K562 (cell line): ENCODE measurements around the gene FCHSD1. TPM values are rescaled to one million over a fixed set of nuclear protein-coding genes. Genes with fewer than 3 reads are reported as not detected.

Source experiments
- ELK3 ChIP-seq: fragments of 450-650 bp; formaldehyde crosslinking; IDR thresholded peaks from 2 replicates; pipeline ENCODE4 v1.4.0; 2020; ENCODE audit warnings: mild to moderate bottlenecking
- FOXJ2 ChIP-seq: fragments of 200-800 bp; sonication (Bioruptor generic); IDR thresholded peaks from 2 replicates; pipeline ENCODE4 v1.6.1; 2016; ENCODE audit warnings: missing genetic modification characterization, missing compliant biosample characterization
- FOXM1 ChIP-seq, 2 experiments: fragments of 450-650 bp in 1 of 2; sonication (generic) in 1 of 2; formaldehyde crosslinking in 1 of 2; IDR thresholded peaks; 2 replicates each; pipeline versions ENCODE4 v1.6.1 to v1.9.0; 2017 to 2022; ENCODE audit warnings: low read depth in 2 of 2, mild to moderate bottlenecking in 2 of 2, missing genetic modification reagents in 1 of 2, moderate library complexity in 1 of 2
- GTF2F1 ChIP-seq: IDR thresholded peaks from 2 replicates; pipeline ENCODE4 v1.6.1; 2011; ENCODE audit warnings: low read depth, low read length, improper control_type of control experiment
- HMBOX1 ChIP-seq: sonication (generic); IDR thresholded peaks from 2 replicates; pipeline ENCODE4 v1.6.1; 2016
- HMG20B ChIP-seq: fragments of 250-450 bp; sonication (Bioruptor Pico); IDR thresholded peaks from 2 replicates; pipeline ENCODE4 v1.5.0; 2021; ENCODE audit warnings: mild to moderate bottlenecking
- KDM4B ChIP-seq, 2 experiments: fragments of 450-650 bp in 1 of 2; sonication (generic) in 1 of 2; IDR thresholded peaks; 2 replicates each; pipeline ENCODE4 v1.6.1; 2016 to 2017; ENCODE audit warnings: borderline replicate concordance in 2 of 2, antibody characterized with exemption in 1 of 2, low read depth in 1 of 2, mild to moderate bottlenecking in 1 of 2
- MBD2 ChIP-seq: sonication (generic); IDR thresholded peaks from 2 replicates; pipeline ENCODE4 v1.6.1; 2016; ENCODE audit warnings: low read depth, borderline replicate concordance
- PURB ChIP-seq: sonication (generic); formaldehyde crosslinking; IDR thresholded peaks from 2 replicates; pipeline ENCODE4 v1.9.0; 2021; ENCODE audit warnings: low read depth, mild to moderate bottlenecking, missing genetic modification reagents
- SIN3B ChIP-seq: fragments of 450-650 bp; IDR thresholded peaks from 2 replicates; pipeline ENCODE4 v1.6.1; 2017; ENCODE audit warnings: low read depth, mild to moderate bottlenecking, moderate library complexity
- SOX6 ChIP-seq: fragments of 450-650 bp; IDR thresholded peaks from 2 replicates; pipeline ENCODE4 v1.6.1; 2014; ENCODE audit warnings: mild to moderate bottlenecking
- TEAD4 ChIP-seq, 2 experiments: sonication (generic) in 1 of 2; formaldehyde crosslinking in 1 of 2; IDR thresholded peaks; 2 replicates each; pipeline versions ENCODE4 v1.6.1 to v1.8.0; 2012 to 2022; ENCODE audit warnings: borderline replicate concordance in 1 of 2, inconsistent platforms in 1 of 2, low read length in 1 of 2, mild to moderate bottlenecking in 1 of 2, missing genetic modification reagents in 1 of 2
- TRIM25 ChIP-seq: fragments of 450-650 bp; IDR thresholded peaks from 2 replicates; pipeline ENCODE4 v1.7.0; 2016; ENCODE audit warnings: borderline replicate concordance
- ZNF609 ChIP-seq: sonication (generic); formaldehyde crosslinking; IDR thresholded peaks from 2 replicates; pipeline ENCODE4 v1.8.1; 2023; ENCODE audit warnings: missing genetic modification reagents, mild to moderate bottlenecking, borderline replicate concordance
- ZNF764 ChIP-seq: fragments of 250-450 bp; sonication (Bioruptor Pico); IDR thresholded peaks from 2 replicates; pipeline ENCODE4 v1.4.0; 2020; ENCODE audit warnings: low read depth, mild to moderate bottlenecking, moderate library complexity
- ZNF785 ChIP-seq: fragments of 250-450 bp; sonication (Bioruptor Pico); IDR thresholded peaks from 2 replicates; pipeline ENCODE4 v1.4.0; 2020; ENCODE audit warnings: mild to moderate bottlenecking
- polyA plus RNA-seq, 8 experiments: library from polyadenylated mRNA; depleted of rRNA in 4 of 8; stranded (reverse) in 5 of 8; unstranded in 3 of 8; fragments of >200 nt; fragmentation: Nextera tagmentation in 2 of 8; fragmentation: Illumina TruSeq in 1 of 8; extraction: Ambion mirVana in 2 of 8; extraction: Trizol in 1 of 8; gene quantifications; 2 replicates each; pipeline versions ENCODE4 v1.2.1 to v1.2.3, GENCODE V29; 2011 to 2014; ENCODE audit warnings: inconsistent platforms in 1 of 8, missing spikeins in 1 of 8
- total RNA-seq, 7 experiments: library from RNA; depleted of rRNA in 6 of 7; stranded (reverse); fragments of >200 nt in 6 of 7; fragmentation: Illumina TruSeq in 2 of 7; extraction: Trizol in 2 of 7; gene quantifications; 2 replicates each; pipeline versions ENCODE4 v1.2.1 to v1.2.3, GENCODE V29; 2011 to 2021; ENCODE audit warnings: low replicate concordance in 1 of 7

Gene FCHSD1
- total and polyA plus RNA-seq, 9 of the 15 experiments (the other 6 are each of a cell fraction or from before 2014, with no cell fraction given) = 0.35 to 37.5 (median 13.6) TPM

GRCh38 chr5:141681695-141682641 lies 30.8 kb upstream of the FCHSD1 start, which contains the start of gene ARAP3 (continued):
- TF ChIP-seq TEAD4 (IDR thresholded peaks at IDR 0.05; ENCODE audit: low read length) (no peak; the same call in 1 of the 2 replicates), TEAD4 (CRISPR knock-in tag; IDR thresholded peaks at IDR 0.05; ENCODE audit: borderline replicate concordance) (no peak), PURB (CRISPR knock-in tag) (no peak), FOXM1 (IDR thresholded peaks at IDR 0.05; ENCODE audit: low read depth) (no peak), FOXM1 (CRISPR knock-in tag; IDR thresholded peaks at IDR 0.05; ENCODE audit: low read depth) (no peak), TRIM25 (no peak), MBD2 (peak; percentile 37; the same call in 1 of the 2 replicates), HMBOX1 (no peak), GTF2F1 (no peak), KDM4B (IDR thresholded peaks at IDR 0.05; ENCODE audit: borderline replicate concordance in 2 of 2, low read depth in 1 of 2) (0 out of 4 replicates have a peak, but pooled peaks of 1 of the 2 experiments have one; percentile 13), ZNF785 (CRISPR knock-in tag) (no peak), FOXJ2 (tag) (no peak), HMG20B (CRISPR knock-in tag) (no peak), ZNF609 (CRISPR knock-in tag) (no peak), SIN3B (no peak), SOX6 (no peak), ZNF764 (CRISPR knock-in tag) (no peak), ELK3 (CRISPR knock-in tag) (no peak)
